Liver (tissue), 9 donors: ENCODE measurements around the gene SHFL. TPM values are rescaled to one million over a fixed set of nuclear protein-coding genes. Genes with fewer than 3 reads are reported as not detected.

Experiments used
- DNase-seq: peaks from one replicate; pipeline ENCODE4 v3.0.0-alpha.2; 2017; ENCODE audit warnings: low spot score
- H3K27ac ChIP-seq, 2 donors: one replicate each; pipeline ENCODE4 v1.7.0; 2013; ENCODE audit warnings: inconsistent platforms in 2 of 2, low read length in 2 of 2, control low read depth in 1 of 2, low read depth in 1 of 2, mild to moderate bottlenecking in 1 of 2
- H3K27me3 ChIP-seq, 4 donors: one replicate each; pipeline versions ENCODE4 v1.6.1 to v1.7.0; 2013; ENCODE audit warnings: low read length in 3 of 4, inconsistent platforms in 1 of 4, mild to moderate bottlenecking in 1 of 4, moderate library complexity in 1 of 4; ENCODE audit not compliant: control insufficient read depth in 4 of 4, insufficient read depth in 4 of 4
- H3K36me3 ChIP-seq, 4 donors: one replicate each; pipeline versions ENCODE4 v1.6.1 to v1.7.0; 2013; ENCODE audit warnings: low read length in 3 of 4, mild to moderate bottlenecking in 3 of 4, low read depth in 1 of 4, moderate library complexity in 1 of 4; ENCODE audit not compliant: control insufficient read depth in 4 of 4, insufficient read depth in 3 of 4
- H3K4me1 ChIP-seq, 4 donors: one replicate each; pipeline versions ENCODE4 v1.6.1 to v1.7.0; 2013; ENCODE audit warnings: low read length in 3 of 4, mild to moderate bottlenecking in 3 of 4, moderate library complexity in 1 of 4; ENCODE audit not compliant: control insufficient read depth in 4 of 4, insufficient read depth in 4 of 4
- H3K4me3 ChIP-seq, 3 donors: one replicate each; pipeline versions ENCODE4 v1.6.1 to v1.7.0; 2013; ENCODE audit warnings: low read length in 3 of 3, control low read depth in 1 of 3, low read depth in 1 of 3, mild to moderate bottlenecking in 1 of 3
- H3K9ac ChIP-seq, 2 donors: one replicate each; pipeline ENCODE4 v1.7.0; 2013; ENCODE audit warnings: low read length in 2 of 2, mild to moderate bottlenecking in 2 of 2, moderate library complexity in 2 of 2, control low read depth in 1 of 2, low read depth in 1 of 2
- H3K9me3 ChIP-seq, 4 donors: one replicate each; pipeline versions ENCODE4 v1.6.1 to v1.7.0; 2013; ENCODE audit warnings: low read length in 3 of 4; ENCODE audit not compliant: control insufficient read depth in 4 of 4
- ATF3 ChIP-seq: IDR thresholded peaks from 2 replicates; pipeline ENCODE4 v1.6.1; 2016; ENCODE audit warnings: antibody characterized with exemption
- CTCF ChIP-seq: fragments of 150-350 bp; IDR thresholded peaks from 2 replicates; pipeline ENCODE4 v1.5.1; 2017; ENCODE audit warnings: improper control_type of control experiment, low read depth, low read length; ENCODE audit not compliant: missing input control
- EGR1 ChIP-seq, 2 donors: IDR thresholded peaks; 2 replicates each; pipeline ENCODE4 v1.6.1; 2016 to 2018; ENCODE audit warnings: antibody characterized with exemption in 2 of 2, low read depth in 2 of 2
- FOXA1 ChIP-seq: IDR thresholded peaks from 2 replicates; pipeline ENCODE4 v1.6.1; 2016; ENCODE audit warnings: antibody characterized with exemption
- FOXA2 ChIP-seq: IDR thresholded peaks from 2 replicates; pipeline ENCODE4 v1.6.1; 2016; ENCODE audit warnings: antibody characterized with exemption
- GABPA ChIP-seq, 2 donors: IDR thresholded peaks in 1 of 2; conservative IDR thresholded peaks in 1 of 2; 2 replicates each; pipeline ENCODE4 v1.6.1; 2016; ENCODE audit warnings: antibody characterized with exemption in 2 of 2, mild to moderate bottlenecking in 1 of 2, moderate library complexity in 1 of 2
- HNF4G ChIP-seq: IDR thresholded peaks from 2 replicates; pipeline ENCODE4 v1.6.1; 2016; ENCODE audit warnings: antibody characterized with exemption
- MAX ChIP-seq: IDR thresholded peaks from 2 replicates; pipeline ENCODE4 v1.6.1; 2016; ENCODE audit warnings: antibody characterized with exemption
- NR2F2 ChIP-seq: IDR thresholded peaks from 2 replicates; pipeline ENCODE4 v1.6.1; 2016; ENCODE audit warnings: antibody characterized with exemption
- RAD21 ChIP-seq, 2 donors: IDR thresholded peaks; 2 replicates each; pipeline ENCODE4 v1.6.1; 2016; ENCODE audit warnings: antibody characterized with exemption in 2 of 2, mild to moderate bottlenecking in 2 of 2
- REST ChIP-seq: IDR thresholded peaks from 2 replicates; pipeline ENCODE4 v1.6.1; 2016; ENCODE audit warnings: antibody characterized with exemption, mild to moderate bottlenecking
- RXRA ChIP-seq, 2 donors: IDR thresholded peaks; 2 replicates each; pipeline ENCODE4 v1.6.1; 2017 to 2018; ENCODE audit warnings: antibody characterized with exemption in 2 of 2, mild to moderate bottlenecking in 1 of 2
- SP1 ChIP-seq: IDR thresholded peaks from 2 replicates; pipeline ENCODE4 v1.6.1; 2018; ENCODE audit warnings: antibody characterized with exemption, mild to moderate bottlenecking
- TAF1 ChIP-seq: conservative IDR thresholded peaks from 2 replicates; pipeline ENCODE4 v1.6.1; 2016; ENCODE audit warnings: antibody characterized with exemption, mild to moderate bottlenecking
- YY1 ChIP-seq: IDR thresholded peaks from 2 replicates; pipeline ENCODE4 v1.6.1; 2016; ENCODE audit warnings: antibody characterized with exemption, mild to moderate bottlenecking
- ZBTB33 ChIP-seq: IDR thresholded peaks from 2 replicates; pipeline ENCODE4 v1.6.1; 2016; ENCODE audit warnings: antibody characterized with exemption
- WGBS: extraction: QIAGEN DNeasy Blood & Tissue Kit; methylation state at CpG from one replicate; pipeline ENCODE4 v1.1.7; 2013; 5-methylcytosine and 5-hydroxymethylcytosine counted together
- polyA plus RNA-seq, 2 donors: library from polyadenylated mRNA; stranded (reverse) in 1 of 2; unstranded in 1 of 2; fragments of 200-250 nt in 1 of 2; fragments of >200 nt in 1 of 2; fragmentation: Nextera tagmentation in 1 of 2; extraction: Ambion mirVana in 1 of 2; gene quantifications; one replicate each; pipeline versions ENCODE4 v1.2.1 to v1.2.3, GENCODE V29; 2013 to 2015
- total RNA-seq, 2 donors: library from RNA; depleted of rRNA; stranded (reverse); fragments of >200 nt; gene quantifications; one replicate each; pipeline ENCODE4 v1.2.3, GENCODE V29; 2014
- donor health status: healthy.
- donor health status: healthy.
- donor health status: healthy.
- donor health status: healthy.
- donor health status: healthy.

SHFL gene
- total and polyA plus RNA-seq, 4 donors: 13.1 to 104 (median 84.7) TPM

GRCh38 chr19:10104665-10105508, 18.8 kb downstream of the SHFL start:
- Histone ChIP-seq H3K4me3 (no peak overlapping the region), H3K27me3 (no peaks in the 10 kb centered on the region), H3K9ac (no peak overlapping the region), H3K27ac (peak overlapping the region; percentile 25 to 70), H3K9me3 (no peaks in the 10 kb centered on the region), H3K4me1 (peaks cover 0 to 11% (median 8%) of the 10 kb centered on the region in 4 donors), H3K36me3 (peaks cover 11 to 23% (median 13%) of the 10 kb centered on the region in 4 donors)
- TF ChIP-seq EGR1 (IDR thresholded peaks at IDR 0.05; ENCODE audit: low read depth in 2 of 2) (no peak), CTCF (no peak)
- no peak for DNase-seq
- WGBS: 64% methylated on average over 15 of the region's 15 CpGs

- Histone ChIP-seq H3K4me1 (peaks cover 0 to 11% (median 8%) of the 10 kb centered on the region in 4 donors), H3K27me3 (no peaks in the 10 kb centered on the region), H3K9ac (no peak overlapping the region), H3K27ac (peak overlapping the region; percentile 25 to 70), H3K36me3 (peaks cover 11 to 30% (median 15%) of the 10 kb centered on the region in 4 donors), H3K4me3 (no peak overlapping the region), H3K9me3 (no peaks in the 10 kb centered on the region)
- TF ChIP-seq FOXA2: no peak
- no peak for DNase-seq
- WGBS: 40% methylated on average over 16 of the region's 16 CpGs
Observed at GRCh38 chr19:10105509-10106099, 19.5 kb downstream of the SHFL start.

- Histone ChIP-seq H3K27ac (peak within 1 kb of the TSS; percentile 57 to 70), H3K27me3 (no peaks in the 10 kb centered on the region), H3K4me1 (peaks cover 0 to 11% (median 8%) of the 10 kb centered on the region in 4 donors), H3K4me3 (peak within 1 kb of the TSS; percentile 80 to 88 (median 82)), H3K36me3 (peaks cover 14 to 37% (median 15%) of the 10 kb centered on the region in 4 donors), H3K9ac (peak within 1 kb of the TSS; percentile 47 to 65), H3K9me3 (no peaks in the 10 kb centered on the region)
- peak; percentile 97 for DNase-seq
- WGBS: 2% methylated on average over 71 of the region's 71 CpGs
- TF ChIP-seq HNF4G (no peak), YY1 (peak; percentile 55), SP1 (peak; percentile 40), FOXA1 (no peak), RAD21 (IDR thresholded peaks at IDR 0.05) (no peak), MAX (peak; percentile 87), NR2F2 (no peak), RXRA (IDR thresholded peaks at IDR 0.05) (no peak), GABPA (IDR thresholded peaks at IDR 0.05 in 1 of 2, conservative IDR thresholded peaks at IDR 0.05 in 1 of 2) (peak; percentile 94 to 99), ATF3 (no peak), TAF1 (no peak), ZBTB33 (no peak), FOXA2 (peak; percentile 38), EGR1 (IDR thresholded peaks at IDR 0.05; ENCODE audit: low read depth in 2 of 2) (no peak), REST (peak; percentile 13)
Observed at GRCh38 chr19:10106100-10106936, 20.2 kb downstream of the SHFL start, which contains the start of gene PPAN. Gene PPAN, plus strand, starts transcription at chr19:10106362. Its CDS starts 33 bp downstream, at chr19:10106395.
